Heart left ventricle (tissue), 13 donors: ENCODE measurements around the gene CADPS2.

Experiments
- CTCF ChIP-seq, 12 donors: fragments of 200-600 bp; sonication (generic) in 4 of 12; IDR thresholded peaks; one replicate each; pipeline versions ENCODE4 v1.5.0 to v1.8.0; 2018 to 2022; ENCODE audit warnings: antibody characterized with exemption in 12 of 12, mild to moderate bottlenecking in 5 of 12
- POLR2A ChIP-seq, 2 donors: fragments of 450-650 bp; IDR thresholded peaks; one replicate each; pipeline ENCODE4 v1.6.1; 2017; ENCODE audit warnings: antibody characterized with exemption in 2 of 2, mild to moderate bottlenecking in 2 of 2, moderate library complexity in 2 of 2
- donor health status: ischemic (EF 13 %, LVEDD 7.1; RV severe dilation, severe dysfunction).
- donor health status: DM: no; HTN: yes; CAD: no.
- donor health status: DM: no; HTN: no; CAD: no.
- donor health status: ischemic (EF 25% LVEDD 6.9; RV normal size, moderate dysfunction).
- donor health status: ischemic (EF 25% LVEDD 5.7; RV mildly dilated, moderate dysfunction).
- donor health status: ischemic (EF 35%, LVEDD 5.7; RV mildly dilated, moderate dysfunction).
- donor health status: nonischemic (EF 11% LVEDD 7.7; RV severe dilation, severe dysfunction).
- donor health status: DM: yes; HTN: yes; CAD: no.
- donor health status: PGD.
- donor health status: ischemic (EF 29% LVEDD 5.4; RV normal size, mild dysfunction).
- donor health status: nonischemic (EF 23%, LVEDD 6.1; RV moderate dilation, normal function).

- TF ChIP-seq CTCF (IDR thresholded peaks at IDR 0.05): no peak
- no peak for TF ChIP-seq POLR2A (IDR thresholded peaks at IDR 0.05)
Measured at GRCh38 chr7:122595885-122596284, 290.4 kb downstream of the CADPS2 start.
